HepG2 (cell line): ENCODE data around the gene EZH1. TPM values are rescaled to one million over a fixed set of nuclear protein-coding genes. Genes with fewer than 3 reads are reported as not detected.

ENCODE experiments used
- ATF2 ChIP-seq: sonication (generic); formaldehyde crosslinking; IDR thresholded peaks from 2 replicates; pipeline ENCODE4 v1.4.0; 2020; ENCODE audit warnings: missing genetic modification reagents
- BCL6 ChIP-seq: IDR thresholded peaks from 2 replicates; pipeline ENCODE4 v1.6.1; 2016; ENCODE audit warnings: missing genetic modification reagents, missing compliant biosample characterization
- BRCA1 ChIP-seq: sonication (generic); formaldehyde crosslinking; IDR thresholded peaks from 2 replicates; pipeline ENCODE4 v1.4.0; 2020; ENCODE audit warnings: missing genetic modification reagents
- BRF2 ChIP-seq: sonication (generic); formaldehyde crosslinking; IDR thresholded peaks from 2 replicates; pipeline ENCODE4 v1.8.1; 2022; ENCODE audit warnings: mild to moderate bottlenecking, missing genetic modification reagents
- CBX1 ChIP-seq: IDR thresholded peaks from one replicate; pipeline ENCODE4 v1.6.1; 2016; ENCODE audit warnings: antibody characterized with exemption, low read depth
- CREB3 ChIP-seq: sonication (generic); formaldehyde crosslinking; IDR thresholded peaks from 2 replicates; pipeline ENCODE4 v1.5.0; 2020; ENCODE audit warnings: missing genetic modification reagents
- EED ChIP-seq: sonication (generic); formaldehyde crosslinking; IDR thresholded peaks from 2 replicates; pipeline ENCODE4 v1.5.0; 2020; ENCODE audit warnings: mild to moderate bottlenecking, missing genetic modification reagents
- FOXA3 ChIP-seq: IDR thresholded peaks from 2 replicates; pipeline ENCODE4 v1.6.1; 2016; ENCODE audit warnings: missing genetic modification reagents, missing compliant biosample characterization
- FOXO4 ChIP-seq: sonication (generic); formaldehyde crosslinking; conservative IDR thresholded peaks from 2 replicates; pipeline ENCODE4 v1.8.1; 2023; ENCODE audit warnings: missing genetic modification reagents
- HNRNPL ChIP-seq: fragments of 200-400 bp; formaldehyde crosslinking; IDR thresholded peaks from 2 replicates; pipeline ENCODE4 v1.6.1; 2017; ENCODE audit warnings: mild to moderate bottlenecking, low read depth, low read length
- KMT2A ChIP-seq: sonication (generic); formaldehyde crosslinking; IDR thresholded peaks from 2 replicates; pipeline ENCODE4 v1.4.0; 2020; ENCODE audit warnings: missing genetic modification reagents
- LBX2 ChIP-seq: sonication (generic); formaldehyde crosslinking; IDR thresholded peaks from 2 replicates; pipeline ENCODE4 v1.5.0; 2020; ENCODE audit warnings: missing genetic modification reagents, mild to moderate bottlenecking, borderline replicate concordance
- NFYC ChIP-seq: IDR thresholded peaks from 2 replicates; pipeline ENCODE4 v1.6.1; 2016; ENCODE audit warnings: missing genetic modification reagents, missing compliant biosample characterization
- PHF21A ChIP-seq: sonication (generic); formaldehyde crosslinking; IDR thresholded peaks from 2 replicates; pipeline ENCODE4 v1.5.0; 2020; ENCODE audit warnings: mild to moderate bottlenecking, missing genetic modification reagents
- SALL2 ChIP-seq: sonication (generic); formaldehyde crosslinking; IDR thresholded peaks from 2 replicates; pipeline ENCODE4 v1.8.1; 2023; ENCODE audit warnings: mild to moderate bottlenecking, missing genetic modification reagents, inconsistent platforms
- SETDB1 ChIP-seq: sonication (generic); formaldehyde crosslinking; IDR thresholded peaks from 2 replicates; pipeline ENCODE4 v1.5.1; 2020; ENCODE audit warnings: missing genetic modification reagents, mild to moderate bottlenecking, borderline replicate concordance
- SNAI1 ChIP-seq: sonication (generic); formaldehyde crosslinking; IDR thresholded peaks from 2 replicates; pipeline ENCODE4 v1.5.0; 2020; ENCODE audit warnings: mild to moderate bottlenecking, missing genetic modification reagents, borderline replicate concordance
- YY1 ChIP-seq: IDR thresholded peaks from 2 replicates; pipeline ENCODE4 v1.6.1; 2011; ENCODE audit warnings: low read length, low read depth, moderate library complexity, mild to moderate bottlenecking; ENCODE audit not compliant: insufficient read depth, insufficient replicate concordance
- ZFP36L2 ChIP-seq: sonication (generic); formaldehyde crosslinking; IDR thresholded peaks from 2 replicates; pipeline ENCODE4 v1.4.0; 2020; ENCODE audit warnings: missing genetic modification reagents
- ZFP82 ChIP-seq: sonication (generic); formaldehyde crosslinking; IDR thresholded peaks from 2 replicates; pipeline ENCODE4 v1.5.1; 2020; ENCODE audit warnings: mild to moderate bottlenecking, missing genetic modification reagents, borderline replicate concordance
- ZMYM2 ChIP-seq: sonication (generic); formaldehyde crosslinking; IDR thresholded peaks from 2 replicates; pipeline ENCODE4 v1.8.0; 2022; ENCODE audit warnings: mild to moderate bottlenecking, missing genetic modification reagents
- ZNF264 ChIP-seq: sonication (generic); formaldehyde crosslinking; IDR thresholded peaks from 2 replicates; pipeline ENCODE4 v1.4.0; 2020; ENCODE audit warnings: missing genetic modification reagents
- ZNF343 ChIP-seq: sonication (generic); formaldehyde crosslinking; IDR thresholded peaks from 2 replicates; pipeline ENCODE4 v1.4.0; 2020; ENCODE audit warnings: mild to moderate bottlenecking, missing genetic modification reagents
- ZNF577 ChIP-seq: sonication (generic); formaldehyde crosslinking; IDR thresholded peaks from 2 replicates; pipeline ENCODE4 v1.4.0; 2020; ENCODE audit warnings: mild to moderate bottlenecking, low read depth, missing genetic modification reagents, borderline replicate concordance
- ZNF614 ChIP-seq: IDR thresholded peaks from 2 replicates; pipeline ENCODE4 v1.6.1; 2018; ENCODE audit warnings: missing biosample characterization, missing genetic modification reagents, inconsistent platforms, borderline replicate concordance
- ZNF75D ChIP-seq: sonication (generic); formaldehyde crosslinking; IDR thresholded peaks from 2 replicates; pipeline ENCODE4 v1.8.1; 2023; ENCODE audit warnings: missing genetic modification reagents, mild to moderate bottlenecking, borderline replicate concordance
- ZNF850 ChIP-seq: sonication (generic); formaldehyde crosslinking; conservative IDR thresholded peaks from 2 replicates; pipeline ENCODE4 v1.9.0; 2021; ENCODE audit warnings: mild to moderate bottlenecking, missing genetic modification reagents
- ZNF878 ChIP-seq: sonication (generic); formaldehyde crosslinking; IDR thresholded peaks from 2 replicates; pipeline ENCODE4 v1.8.1; 2023; ENCODE audit warnings: mild to moderate bottlenecking, missing genetic modification reagents, moderate library complexity
- polyA plus RNA-seq, 8 experiments: library from polyadenylated mRNA; depleted of rRNA in 3 of 8; stranded (reverse) in 7 of 8; unstranded in 1 of 8; fragments of >200 nt; fragmentation: Illumina TruSeq in 4 of 8; extraction: Trizol in 4 of 8; gene quantifications; 2 replicates each; pipeline versions ENCODE4 v1.2.1 to v1.2.3, GENCODE V29; 2011 to 2016; ENCODE audit warnings: low read depth in 4 of 8, missing spikeins in 1 of 8, mixed read lengths in 1 of 8; ENCODE audit not compliant: insufficient read depth in 1 of 8
- total RNA-seq, 5 experiments: library from RNA; depleted of rRNA; stranded (reverse); fragments of >200 nt; fragmentation: Illumina TruSeq; extraction: Trizol; gene quantifications; 2 replicates each; pipeline ENCODE4 v1.2.3, GENCODE V29; 2016; ENCODE audit warnings: low read depth in 1 of 5

Gene EZH1
- total and polyA plus RNA-seq, 2 of the 13 experiments (the other 11 are each of a cell fraction or from before 2014, with no cell fraction given) = 11.6 to 24.0 TPM

- no peak for TF ChIP-seq BRF2 (CRISPR knock-in tag)
- TF ChIP-seq CBX1 = no peak
- TF ChIP-seq KMT2A (CRISPR knock-in tag) = no peak; the same call in 1 of the 2 replicates
- TF ChIP-seq ZNF850 = no peak
- TF ChIP-seq ATF2 (CRISPR knock-in tag) = no peak
- TF ChIP-seq ZNF878 (CRISPR knock-in tag) = no peak
- TF ChIP-seq LBX2 (CRISPR knock-in tag) = no peak
- no peak for TF ChIP-seq ZFP82
- no peak for TF ChIP-seq SETDB1 (CRISPR knock-in tag)
- no peak for TF ChIP-seq ZMYM2 (CRISPR knock-in tag)
- TF ChIP-seq ZNF75D (CRISPR knock-in tag) = no peak
- TF ChIP-seq BCL6 (CRISPR knock-in tag) = no peak
- TF ChIP-seq SNAI1 (CRISPR knock-in tag) = 0 out of 2 replicates have a peak, but pooled peaks have one; percentile 95
- TF ChIP-seq EED (CRISPR knock-in tag) = no peak
- TF ChIP-seq ZNF577 (CRISPR knock-in tag) = no peak
- TF ChIP-seq BRCA1 (CRISPR knock-in tag) = no peak
- TF ChIP-seq SALL2 = peak; percentile 72
- no peak for TF ChIP-seq FOXO4 (CRISPR knock-in tag)
- TF ChIP-seq HNRNPL = no peak
- no peak for TF ChIP-seq FOXA3 (CRISPR knock-in tag)
- TF ChIP-seq YY1 = peak; percentile 39
- TF ChIP-seq ZFP36L2 (CRISPR knock-in tag) = no peak
- TF ChIP-seq ZNF343 (CRISPR knock-in tag) = no peak
- no peak; the same call in 1 of the 2 replicates for TF ChIP-seq ZNF614 (CRISPR knock-in tag)
- TF ChIP-seq PHF21A (CRISPR knock-in tag) = no peak
- TF ChIP-seq NFYC (CRISPR knock-in tag) = no peak
- no peak for TF ChIP-seq CREB3 (CRISPR knock-in tag)
- no peak for TF ChIP-seq ZNF264
Observed at GRCh38 chr17:42676424-42677011, 68.3 kb downstream of the EZH1 start, which contains the start of gene PLEKHH3 (continued).
